Mesodermal cell (in vitro differentiated cells): ENCODE data around the gene STAT5A.

Source experiments
- H3K27ac ChIP-seq: 2 replicates; pipeline ENCODE4 v1.7.0; 2013; ENCODE audit warnings: mild to moderate bottlenecking, low read depth, low read length, moderate library complexity; ENCODE audit not compliant: severe bottlenecking
- H3K36me3 ChIP-seq: 2 replicates; pipeline ENCODE4 v1.7.1; 2013; ENCODE audit warnings: mild to moderate bottlenecking, low read length, moderate library complexity; ENCODE audit not compliant: control insufficient read depth, insufficient read depth
- H3K4me1 ChIP-seq: one replicate; pipeline ENCODE4 v1.7.1; 2013; ENCODE audit warnings: mild to moderate bottlenecking, low read length; ENCODE audit not compliant: insufficient read depth, control insufficient read depth, poor library complexity, severe bottlenecking
- H3K4me3 ChIP-seq: 2 replicates; pipeline ENCODE4 v1.7.0; 2013; ENCODE audit warnings: low read length, control low read depth, mild to moderate bottlenecking; ENCODE audit not compliant: insufficient read depth, poor library complexity, severe bottlenecking; ENCODE audit errors: extremely low read depth
- H3K9me3 ChIP-seq: 2 replicates; pipeline ENCODE4 v1.7.1; 2013; ENCODE audit warnings: mild to moderate bottlenecking, low read length, moderate library complexity; ENCODE audit not compliant: control insufficient read depth
- WGBS, 2 experiments: methylation state at CpG; one replicate each; pipeline ENCODE4 v1.1.5; 2013; ENCODE audit warnings: missing lambda C conversion rate in 2 of 2; ENCODE audit not compliant: insufficient coverage in 2 of 2; 5-methylcytosine and 5-hydroxymethylcytosine counted together

Gene STAT5A

DNA sequence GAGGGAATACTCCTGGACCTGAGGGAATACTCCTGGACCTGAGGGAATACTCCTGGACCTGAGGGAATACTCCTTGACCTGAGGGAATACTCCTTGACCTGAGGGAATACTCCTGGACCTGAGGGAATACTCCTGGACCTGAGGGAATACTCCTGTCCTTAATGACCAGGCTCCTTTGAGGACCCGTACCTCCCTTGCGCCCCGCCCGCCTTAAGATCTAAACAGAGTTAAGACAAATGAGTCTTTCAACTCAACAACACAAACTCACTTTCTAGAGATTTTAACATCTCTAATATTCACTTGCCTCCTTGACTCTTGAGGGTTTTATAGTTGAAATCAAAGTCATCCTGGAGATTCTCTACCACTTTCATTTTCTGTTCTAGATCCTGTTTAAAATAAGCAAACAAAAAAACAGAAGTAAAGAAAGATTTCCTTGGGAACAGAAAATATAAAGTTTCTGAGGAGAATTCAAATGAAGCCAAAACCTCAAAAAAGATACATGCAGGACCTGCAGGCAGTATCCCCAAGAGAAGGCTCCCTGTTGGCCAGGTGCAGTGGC is 50.2 kb downstream of the STAT5A start:
- Histone ChIP-seq H3K9me3 (no peaks in the 10 kb centered on the region), H3K36me3 (peaks cover 56% of the 10 kb centered on the region), H3K4me3 (no peak overlapping the region), H3K27ac (no peak overlapping the region), H3K4me1 (no peaks in the 10 kb centered on the region)
- 91 to 100% methylated on average over 4 of the region's 4 CpGs for WGBS, 2 experiments

DNA sequence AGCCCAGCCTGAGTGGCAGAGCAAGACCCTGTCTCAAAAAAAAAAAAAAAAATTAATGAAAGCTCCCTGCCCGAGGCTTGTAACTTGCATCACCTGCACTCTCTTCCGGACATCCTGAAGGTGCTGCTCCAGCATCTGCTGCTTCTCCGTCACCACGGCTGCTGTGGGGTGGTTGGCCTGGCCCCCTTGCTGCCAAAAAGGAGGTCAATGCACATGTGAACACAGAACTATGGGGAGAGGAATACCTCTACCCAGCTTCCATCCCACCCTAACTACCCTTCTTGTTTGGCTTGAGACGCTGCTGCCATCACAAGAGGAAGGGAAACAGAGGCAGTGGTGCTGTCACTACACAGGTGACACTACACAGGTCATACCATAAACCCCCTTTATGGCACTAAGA is 50.9 kb downstream of the STAT5A start:
- WGBS, 2 experiments: 95% methylated on average over 4 to 5 of the region's 5 CpGs

DNA sequence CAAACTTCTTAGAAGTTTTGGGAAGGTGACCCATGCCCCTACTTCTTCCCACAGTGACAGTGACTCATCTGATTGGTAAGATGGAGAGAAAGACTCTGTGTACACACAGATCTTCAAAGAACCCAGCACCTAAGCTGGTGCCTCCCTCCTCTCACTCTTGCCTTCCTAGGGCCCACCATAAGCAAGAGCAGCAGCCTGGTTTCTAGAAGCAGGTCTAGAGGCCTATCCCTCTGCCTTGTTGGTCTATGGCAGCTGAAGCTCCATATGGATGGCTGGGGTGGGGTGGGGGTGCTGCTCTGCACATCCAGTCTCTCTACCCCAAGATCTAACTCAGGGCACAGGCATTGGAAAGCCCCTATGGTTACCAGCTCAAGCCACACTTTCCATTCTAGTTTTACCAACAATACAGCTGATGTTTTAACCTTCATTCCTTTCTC is 52.4 kb downstream of the STAT5A start:
- no peaks in the 10 kb centered on the region for H3K9me3 ChIP-seq
- peaks cover 57% of the 10 kb centered on the region for H3K36me3 ChIP-seq
- no peaks in the 10 kb centered on the region for H3K4me1 ChIP-seq

More for the DNA sequence above, 50.9 kb downstream of the STAT5A start:
- Histone ChIP-seq H3K4me3 (no peak overlapping the region), H3K4me1 (no peaks in the 10 kb centered on the region), H3K36me3 (peaks cover 56% of the 10 kb centered on the region), H3K27ac (no peak overlapping the region), H3K9me3 (no peaks in the 10 kb centered on the region)

DNA sequence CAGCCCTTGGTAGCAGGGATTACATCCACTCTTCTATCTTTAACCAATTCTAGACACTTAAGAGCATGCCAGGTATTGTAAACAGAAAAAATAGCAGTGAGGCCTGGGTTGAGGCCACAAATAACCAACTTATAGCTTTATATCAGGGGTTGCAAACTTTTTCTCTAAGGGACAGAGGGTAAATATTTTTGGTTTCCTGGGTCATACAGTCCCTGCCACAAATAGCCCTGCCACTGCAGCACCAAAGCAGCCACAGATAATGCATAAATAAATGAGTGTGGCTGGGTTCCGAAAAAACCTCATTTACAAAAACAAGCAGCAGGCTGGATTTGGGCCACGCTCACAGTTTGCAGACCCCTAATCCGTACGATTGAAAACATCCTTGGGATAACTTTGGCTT is 53.3 kb downstream of the STAT5A start:
- H3K4me3 ChIP-seq: no peak overlapping the region
- no peak overlapping the region for H3K27ac ChIP-seq
- no peaks in the 10 kb centered on the region for H3K9me3 ChIP-seq
- H3K36me3 ChIP-seq: peaks cover 58% of the 10 kb centered on the region
- 73 to 100% methylated on average over 3 of the region's 4 CpGs for WGBS, 2 experiments
- no peaks in the 10 kb centered on the region for H3K4me1 ChIP-seq

More for the DNA sequence above, 52.4 kb downstream of the STAT5A start:
- no peak overlapping the region for H3K27ac ChIP-seq
- H3K4me3 ChIP-seq: no peak overlapping the region

DNA sequence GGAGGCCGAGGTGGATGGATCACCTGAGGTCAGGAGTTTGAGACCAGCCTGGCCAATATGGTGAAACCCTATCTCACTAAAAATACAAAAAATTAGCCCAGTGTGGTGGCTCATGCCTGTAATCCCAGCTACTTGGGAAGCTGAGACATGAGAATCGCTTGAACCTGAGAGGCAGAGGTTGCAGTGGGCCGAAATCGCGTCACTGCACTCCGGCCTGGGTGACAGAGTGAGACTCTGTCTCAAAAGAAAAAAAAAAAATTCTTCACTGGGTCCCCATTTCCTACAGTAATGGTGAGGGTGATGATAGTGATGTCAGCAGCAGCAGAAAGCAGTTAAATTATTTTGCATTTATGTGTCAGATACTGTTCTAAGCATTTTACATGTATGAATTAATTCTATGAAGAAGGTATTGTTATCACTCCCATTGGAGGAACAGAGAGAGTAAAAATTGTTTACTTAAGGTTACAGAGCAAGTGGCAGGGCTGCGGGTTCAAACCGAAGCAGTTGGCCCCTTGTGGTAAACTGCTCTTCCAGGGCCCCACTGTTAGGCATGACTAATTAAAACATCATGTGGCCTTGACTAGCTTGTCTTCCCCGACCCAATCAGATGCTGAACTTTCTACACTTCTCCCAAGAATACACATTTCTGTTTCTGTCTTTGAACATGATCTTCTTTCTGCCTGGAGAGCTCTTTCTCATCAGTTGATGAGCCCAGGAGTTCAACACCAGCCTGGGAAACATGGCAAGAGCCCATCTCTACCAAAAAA is 54.1 kb downstream of the STAT5A start:
- Histone ChIP-seq H3K4me1 (peaks cover 3% of the 10 kb centered on the region), H3K4me3 (no peak overlapping the region), H3K9me3 (no peaks in the 10 kb centered on the region), H3K36me3 (peaks cover 57% of the 10 kb centered on the region), H3K27ac (no peak overlapping the region)
- WGBS, 2 experiments: 89 to 90% methylated on average over 7 to 8 of the region's 9 CpGs

DNA sequence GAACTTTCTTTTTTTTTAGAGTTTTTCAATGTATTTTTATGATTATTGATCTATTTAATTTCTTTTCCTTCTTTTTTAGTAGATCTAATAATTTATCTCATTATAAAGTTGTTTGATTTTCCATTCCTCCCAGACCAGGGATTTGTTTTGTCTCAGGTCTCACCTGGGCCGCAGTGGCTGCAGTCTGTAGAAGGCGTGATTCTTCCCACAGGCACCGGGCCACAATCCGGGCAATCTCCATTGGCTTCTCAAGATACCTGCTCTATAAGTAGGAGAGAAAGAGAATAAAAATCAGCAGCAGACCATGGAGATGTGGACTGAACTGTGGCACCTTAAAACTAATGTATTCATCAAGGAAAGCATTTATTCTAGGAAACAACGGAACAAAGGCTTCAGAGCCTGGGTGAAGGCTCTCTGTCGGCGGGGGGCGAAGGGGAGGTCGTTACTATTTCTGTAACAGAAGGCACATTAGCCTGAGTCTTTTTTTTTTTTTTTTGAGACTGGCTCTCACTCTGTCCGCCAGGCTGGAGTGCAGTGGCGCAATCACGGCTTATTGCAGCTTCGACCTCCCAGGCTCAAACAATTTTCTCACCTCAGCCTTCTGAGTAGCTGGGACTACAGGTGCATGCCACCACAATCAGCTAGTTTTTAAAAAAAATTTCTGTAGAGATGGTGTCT is 57.2 kb downstream of the STAT5A start:
- no peaks in the 10 kb centered on the region for H3K9me3 ChIP-seq
- H3K36me3 ChIP-seq: peaks cover 47% of the 10 kb centered on the region
- no peak overlapping the region for H3K4me3 ChIP-seq

DNA sequence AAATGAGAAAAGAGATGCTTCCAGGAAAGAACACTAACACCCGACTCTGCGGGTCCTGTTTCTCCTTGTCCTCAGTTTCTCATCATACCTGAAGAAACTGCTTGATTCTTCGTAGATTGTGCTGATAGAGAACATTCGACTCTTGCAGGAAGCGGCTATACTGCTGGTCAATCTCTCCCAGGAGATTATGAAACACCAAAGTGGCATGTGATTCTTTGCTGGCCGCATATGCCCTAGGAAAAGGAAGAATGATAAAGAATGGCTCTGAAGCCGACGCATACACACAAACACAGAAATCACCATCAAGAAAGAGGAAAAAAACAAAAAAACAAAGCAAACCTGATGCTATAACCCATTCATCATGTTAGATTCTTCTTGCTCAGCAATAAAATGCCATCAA is 58.2 kb downstream of the STAT5A start:
- Histone ChIP-seq H3K36me3 (peaks cover 47% of the 10 kb centered on the region), H3K9me3 (no peaks in the 10 kb centered on the region), H3K4me1 (peaks cover 3% of the 10 kb centered on the region), H3K4me3 (no peak overlapping the region), H3K27ac (no peak overlapping the region)
- WGBS, 2 experiments: 91 to 100% methylated on average over 2 to 6 of the region's 8 CpGs

More for the DNA sequence above, 57.2 kb downstream of the STAT5A start:
- Histone ChIP-seq H3K27ac (no peak overlapping the region), H3K4me1 (peaks cover 3% of the 10 kb centered on the region)
- WGBS, 2 experiments: 74 to 89% methylated on average over 10 to 11 of the region's 13 CpGs

DNA sequence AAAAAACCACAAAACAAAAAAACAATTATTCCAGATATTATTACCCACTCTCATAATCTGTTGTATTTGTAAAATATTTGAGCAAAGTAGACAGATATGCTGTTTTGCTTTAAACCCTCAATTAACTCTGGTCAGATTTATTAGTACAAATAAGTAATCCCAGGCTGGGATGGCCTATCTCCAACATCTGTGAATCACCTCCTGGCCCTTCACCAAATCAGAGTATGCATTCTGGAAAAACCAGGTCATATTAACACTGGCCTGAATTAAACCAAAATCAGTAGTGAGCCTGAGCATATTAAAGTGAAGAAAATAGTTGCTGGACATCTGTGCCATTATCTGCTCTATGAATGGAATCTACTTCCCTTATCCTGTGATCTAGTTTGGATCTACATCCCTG is 58.9 kb downstream of the STAT5A start:
- H3K36me3 ChIP-seq: peaks cover 47% of the 10 kb centered on the region
- H3K9me3 ChIP-seq: no peaks in the 10 kb centered on the region
- H3K4me3 ChIP-seq: no peak overlapping the region
- H3K27ac ChIP-seq: no peak overlapping the region
- peaks cover 3% of the 10 kb centered on the region for H3K4me1 ChIP-seq

DNA sequence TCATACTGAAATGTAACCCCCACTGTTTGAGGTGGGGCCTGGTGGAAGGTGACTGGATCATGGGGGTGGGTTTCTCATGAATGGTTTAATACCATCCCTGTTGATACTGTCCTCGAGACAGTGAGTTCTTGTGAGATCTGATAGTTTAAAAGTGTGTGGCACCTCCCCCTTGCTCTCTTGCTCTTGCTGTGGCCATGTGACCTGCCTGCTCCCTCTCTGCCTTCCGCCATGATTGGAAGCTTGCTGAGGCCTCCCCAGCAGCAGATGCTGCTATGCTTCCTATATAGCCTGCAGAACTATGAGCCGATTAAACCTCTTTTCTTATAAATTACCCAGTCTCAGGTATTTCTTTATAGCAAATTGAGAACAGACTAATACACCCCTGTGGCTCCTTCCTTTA is 59.3 kb downstream of the STAT5A start:
- Histone ChIP-seq H3K27ac (no peak overlapping the region), H3K36me3 (peaks cover 45% of the 10 kb centered on the region), H3K4me1 (peaks cover 3% of the 10 kb centered on the region), H3K4me3 (no peak overlapping the region), H3K9me3 (no peaks in the 10 kb centered on the region)
- WGBS, 2 experiments: 89 to 100% methylated on average over 2 to 3 of the region's 3 CpGs

DNA sequence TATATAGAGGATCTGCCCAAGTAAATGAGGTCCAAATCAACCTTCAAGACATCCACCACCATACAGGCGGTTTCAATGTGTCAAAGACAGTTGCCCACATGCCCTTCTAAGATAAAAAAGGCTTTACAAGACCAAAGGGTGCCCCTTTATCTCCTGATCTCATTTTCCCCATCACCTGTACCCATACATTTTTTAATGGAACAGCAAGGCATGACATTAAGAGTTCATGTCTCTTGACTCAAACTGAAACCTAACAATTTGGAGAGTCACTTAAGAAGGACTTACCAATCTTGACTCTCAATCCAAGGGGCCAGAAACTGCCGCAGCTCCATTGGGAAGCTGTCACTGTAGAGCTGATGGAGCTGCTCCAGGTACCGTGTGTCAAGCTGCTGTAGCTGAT is 59.8 kb downstream of the STAT5A start:
- Histone ChIP-seq H3K4me1 (peaks cover 3% of the 10 kb centered on the region), H3K27ac (no peak overlapping the region), H3K9me3 (no peaks in the 10 kb centered on the region), H3K36me3 (peaks cover 42% of the 10 kb centered on the region), H3K4me3 (no peak overlapping the region)
- 92 to 100% methylated on average over 3 of the region's 3 CpGs for WGBS, 2 experiments
